HepG2 (cell line): Measurements from ENCODE around the gene APC2. TPM values are rescaled to one million over a fixed set of nuclear protein-coding genes. Genes with fewer than 3 reads are reported as not detected.

Experiments
- AGO1 ChIP-seq: fragments of 200-400 bp; formaldehyde crosslinking; IDR thresholded peaks from 2 replicates; pipeline ENCODE4 v1.6.1; 2017; ENCODE audit warnings: mild to moderate bottlenecking, low read depth, low read length, moderate library complexity; ENCODE audit not compliant: poor library complexity, severe bottlenecking
- ATF7 ChIP-seq, 2 experiments: fragments of 450-650 bp in 1 of 2; sonication (generic) in 1 of 2; formaldehyde crosslinking in 1 of 2; IDR thresholded peaks; 2 replicates each; pipeline versions ENCODE4 v1.4.0 to v1.6.1; 2016 to 2020; ENCODE audit warnings: antibody characterized with exemption in 1 of 2, mild to moderate bottlenecking in 1 of 2, missing genetic modification reagents in 1 of 2
- FOXO1 ChIP-seq: sonication (generic); formaldehyde crosslinking; IDR thresholded peaks from 2 replicates; pipeline ENCODE4 v1.4.0; 2020; ENCODE audit warnings: missing genetic modification reagents
- GRHL1 ChIP-seq: sonication (generic); formaldehyde crosslinking; conservative IDR thresholded peaks from 2 replicates; pipeline ENCODE4 v1.8.0; 2022; ENCODE audit warnings: missing genetic modification reagents
- HNRNPL ChIP-seq: fragments of 200-400 bp; formaldehyde crosslinking; IDR thresholded peaks from 2 replicates; pipeline ENCODE4 v1.6.1; 2017; ENCODE audit warnings: mild to moderate bottlenecking, low read depth, low read length
- JUND ChIP-seq: sonication (generic); formaldehyde crosslinking; IDR thresholded peaks from 2 replicates; pipeline ENCODE4 v1.8.0; 2022; ENCODE audit warnings: mild to moderate bottlenecking, missing genetic modification reagents
- NRL ChIP-seq: sonication (generic); formaldehyde crosslinking; IDR thresholded peaks from 2 replicates; pipeline ENCODE4 v1.5.0; 2020; ENCODE audit warnings: missing genetic modification reagents, mild to moderate bottlenecking, moderate library complexity, borderline replicate concordance
- RXRB ChIP-seq: IDR thresholded peaks from 2 replicates; pipeline ENCODE4 v1.6.1; 2016; ENCODE audit warnings: borderline replicate concordance, missing genetic modification reagents, missing compliant biosample characterization
- SMAD1 ChIP-seq: sonication (generic); formaldehyde crosslinking; IDR thresholded peaks from 2 replicates; pipeline ENCODE4 v1.4.0; 2020; ENCODE audit warnings: missing genetic modification reagents, low read depth, mild to moderate bottlenecking, borderline replicate concordance
- STAT5B ChIP-seq: sonication (generic); formaldehyde crosslinking; IDR thresholded peaks from 2 replicates; pipeline ENCODE4 v1.4.0; 2020; ENCODE audit warnings: missing genetic modification reagents
- TP53 ChIP-seq: sonication (generic); formaldehyde crosslinking; conservative IDR thresholded peaks from 2 replicates; pipeline ENCODE4 v1.4.0; 2020; ENCODE audit warnings: missing genetic modification reagents
- ZBTB33 ChIP-seq: sonication (generic); formaldehyde crosslinking; IDR thresholded peaks from 2 replicates; pipeline ENCODE4 v1.4.0; 2020; ENCODE audit warnings: missing genetic modification reagents
- ZNF354B ChIP-seq: sonication (generic); formaldehyde crosslinking; IDR thresholded peaks from 2 replicates; pipeline ENCODE4 v1.8.0; 2022; ENCODE audit warnings: mild to moderate bottlenecking, missing genetic modification reagents
- ZNF430 ChIP-seq: sonication (generic); formaldehyde crosslinking; IDR thresholded peaks from 2 replicates; pipeline ENCODE4 v1.9.0; 2021; ENCODE audit warnings: mild to moderate bottlenecking, missing genetic modification reagents
- ZNF468 ChIP-seq: sonication (generic); formaldehyde crosslinking; IDR thresholded peaks from 2 replicates; pipeline ENCODE4 v1.8.0; 2022; ENCODE audit warnings: mild to moderate bottlenecking, moderate library complexity, missing genetic modification reagents
- ZNF577 ChIP-seq: sonication (generic); formaldehyde crosslinking; IDR thresholded peaks from 2 replicates; pipeline ENCODE4 v1.4.0; 2020; ENCODE audit warnings: mild to moderate bottlenecking, low read depth, missing genetic modification reagents, borderline replicate concordance
- ZNF639 ChIP-seq: conservative IDR thresholded peaks from 2 replicates; pipeline ENCODE4 v1.6.1; 2018; ENCODE audit warnings: missing genetic modification reagents
- ZSCAN25 ChIP-seq: sonication (generic); formaldehyde crosslinking; IDR thresholded peaks from 2 replicates; pipeline ENCODE4 v1.8.0; 2022; ENCODE audit warnings: mild to moderate bottlenecking, missing genetic modification reagents
- ZUFSP ChIP-seq: sonication (generic); formaldehyde crosslinking; IDR thresholded peaks from 2 replicates; pipeline ENCODE4 v1.9.0; 2021; ENCODE audit warnings: missing genetic modification reagents, mild to moderate bottlenecking, borderline replicate concordance
- polyA plus RNA-seq, 8 experiments: library from polyadenylated mRNA; depleted of rRNA in 3 of 8; stranded (reverse) in 7 of 8; unstranded in 1 of 8; fragments of >200 nt; fragmentation: Illumina TruSeq in 4 of 8; extraction: Trizol in 4 of 8; gene quantifications; 2 replicates each; pipeline versions ENCODE4 v1.2.1 to v1.2.3, GENCODE V29; 2011 to 2016; ENCODE audit warnings: low read depth in 4 of 8, missing spikeins in 1 of 8, mixed read lengths in 1 of 8; ENCODE audit not compliant: insufficient read depth in 1 of 8
- total RNA-seq, 5 experiments: library from RNA; depleted of rRNA; stranded (reverse); fragments of >200 nt; fragmentation: Illumina TruSeq; extraction: Trizol; gene quantifications; 2 replicates each; pipeline ENCODE4 v1.2.3, GENCODE V29; 2016; ENCODE audit warnings: low read depth in 1 of 5

The APC2 gene
- total and polyA plus RNA-seq, 2 of the 13 experiments (the other 11 are each of a cell fraction or from before 2014, with no cell fraction given), result 0.08 to 0.22 TPM

GRCh38 chr19:1400281-1401137, 49.4 kb upstream of the APC2 start (continued):
- TF ChIP-seq ZUFSP (no peak), SMAD1 (no peak), ZNF430 (no peak), STAT5B (CRISPR knock-in tag) (no peak), ZNF354B (CRISPR knock-in tag) (0 out of 2 replicates have a peak, but pooled peaks have one; percentile 44), ZBTB33 (CRISPR knock-in tag) (peak; percentile 47; the same call in 1 of the 2 replicates), GRHL1 (CRISPR knock-in tag) (no peak), NRL (peak; percentile 55; the same call in 1 of the 2 replicates), HNRNPL (peak; percentile 83; the same call in 1 of the 2 replicates), RXRB (CRISPR knock-in tag) (peak; percentile 50; the same call in 1 of the 2 replicates), ZSCAN25 (CRISPR knock-in tag) (peak; percentile 75; the same call in 1 of the 2 replicates), AGO1 (no peak), FOXO1 (CRISPR knock-in tag) (peak; percentile 78; the same call in 1 of the 2 replicates), ATF7 (IDR thresholded peaks at IDR 0.05) (no peak), ATF7 (CRISPR knock-in tag; IDR thresholded peaks at IDR 0.05) (peak; percentile 37; the same call in 1 of the 2 replicates), JUND (CRISPR knock-in tag) (peak; percentile 48; the same call in 1 of the 2 replicates), ZNF639 (CRISPR knock-in tag) (0 out of 2 replicates have a peak, but pooled peaks have one; percentile 27), ZNF577 (no peak), TP53 (CRISPR knock-in tag) (no peak; the same call in 1 of the 2 replicates), ZNF468 (CRISPR knock-in tag) (no peak)
